WTC11 (cell line): ENCODE data around the gene MAML2. TPM values are rescaled to one million over a fixed set of nuclear protein-coding genes. Genes with fewer than 3 reads are reported as not detected.

ENCODE experiments used
- ATAC-seq: fragments of 200-7000 bp; cut with Tn5 transposase; 2 replicates; pipeline ENCODE4 v1.10.0; 2021; ENCODE audit warnings: mild to moderate bottlenecking, moderate library complexity
- CTCF ChIA-PET: fragments of 300-600 bp; sonication (Branson Sonifier 250); formaldehyde crosslinking; loops from one replicate; lab custom pipeline; 2021; ENCODE audit warnings: antibody characterized with exemption; lab: Charles Lee
- POLR2A ChIA-PET: fragments of 350-600 bp; sonication (Branson Sonifier 250); formaldehyde crosslinking; loops from one replicate; lab custom pipeline; 2021; ENCODE audit warnings: antibody characterized with exemption; lab: Charles Lee
- DNase-seq: peaks from one replicate; pipeline ENCODE4 v3.0.0; 2021; ENCODE audit warnings: low spot score
- H3K27ac Mint-ChIP-seq: 2 replicates; pipeline ENCODE4 v1.8.0; 2021; ENCODE audit warnings: mixed read lengths
- H3K27me3 Mint-ChIP-seq: 2 replicates; pipeline ENCODE4 v1.8.0; 2021; ENCODE audit warnings: low read depth, mild to moderate bottlenecking, moderate library complexity, mixed read lengths
- H3K36me3 Mint-ChIP-seq: 2 replicates; pipeline ENCODE4 v1.8.0; 2021; ENCODE audit warnings: mixed read lengths
- H3K4me1 Mint-ChIP-seq: 2 replicates; pipeline ENCODE4 v1.8.0; 2022; ENCODE audit warnings: mixed read lengths
- H3K4me3 Mint-ChIP-seq: 2 replicates; pipeline ENCODE4 v1.8.0; 2021; ENCODE audit warnings: mild to moderate bottlenecking, moderate library complexity, mixed read lengths
- H3K9me3 Mint-ChIP-seq: 2 replicates; pipeline ENCODE4 v1.8.0; 2021; ENCODE audit warnings: mixed read lengths
- CBFB ChIP-seq: sonication (generic); formaldehyde crosslinking; IDR thresholded peaks from 2 replicates; pipeline ENCODE4 v1.8.1; 2022; ENCODE audit warnings: mild to moderate bottlenecking, low read depth, missing genetic modification reagents
- ESRRA ChIP-seq: sonication (generic); formaldehyde crosslinking; IDR thresholded peaks from 2 replicates; pipeline ENCODE4 v1.8.1; 2022; ENCODE audit warnings: mild to moderate bottlenecking, missing genetic modification reagents, borderline replicate concordance
- ETV6 ChIP-seq: sonication (generic); formaldehyde crosslinking; IDR thresholded peaks from 2 replicates; pipeline ENCODE4 v1.8.1; 2022; ENCODE audit warnings: mild to moderate bottlenecking, missing genetic modification reagents
- FOXK1 ChIP-seq: sonication (generic); formaldehyde crosslinking; IDR thresholded peaks from 2 replicates; pipeline ENCODE4 v1.8.0; 2022; ENCODE audit warnings: mild to moderate bottlenecking, moderate library complexity, missing genetic modification reagents
- FOXP4 ChIP-seq: sonication (generic); formaldehyde crosslinking; IDR thresholded peaks from 2 replicates; pipeline ENCODE4 v1.8.0; 2022; ENCODE audit warnings: mild to moderate bottlenecking, missing genetic modification reagents
- GRHL2 ChIP-seq: fragments of 250-450 bp; sonication (Bioruptor Pico); IDR thresholded peaks from 2 replicates; pipeline ENCODE4 v1.8.0; 2022; ENCODE audit warnings: mild to moderate bottlenecking, moderate library complexity; ENCODE audit not compliant: insufficient replicate concordance, severe bottlenecking
- HMGA2 ChIP-seq: fragments of 250-450 bp; sonication (Bioruptor Pico); IDR thresholded peaks from 2 replicates; pipeline ENCODE4 v1.4.0; 2021; ENCODE audit warnings: mild to moderate bottlenecking, moderate library complexity
- MYBL2 ChIP-seq: sonication (generic); formaldehyde crosslinking; IDR thresholded peaks from 2 replicates; pipeline ENCODE4 v1.8.1; 2023; ENCODE audit warnings: mild to moderate bottlenecking, moderate library complexity, missing genetic modification reagents
- NR1H2 ChIP-seq: sonication (generic); formaldehyde crosslinking; IDR thresholded peaks from 2 replicates; pipeline ENCODE4 v1.9.0; 2021; ENCODE audit warnings: mild to moderate bottlenecking, moderate library complexity, missing genetic modification reagents
- OVOL2 ChIP-seq: fragments of 250-450 bp; sonication (Bioruptor Pico); IDR thresholded peaks from 2 replicates; pipeline ENCODE4 v1.9.0; 2021; ENCODE audit warnings: mild to moderate bottlenecking, borderline replicate concordance
- PREB ChIP-seq: sonication (generic); formaldehyde crosslinking; IDR thresholded peaks from 2 replicates; pipeline ENCODE4 v1.8.1; 2022; ENCODE audit warnings: mild to moderate bottlenecking, missing genetic modification reagents, moderate library complexity, borderline replicate concordance
- TEAD1 ChIP-seq: sonication (generic); formaldehyde crosslinking; IDR thresholded peaks from 2 replicates; pipeline ENCODE4 v1.8.0; 2022; ENCODE audit warnings: mild to moderate bottlenecking, missing genetic modification reagents
- TEAD4 ChIP-seq: sonication (generic); formaldehyde crosslinking; IDR thresholded peaks from 2 replicates; pipeline ENCODE4 v1.8.0; 2022; ENCODE audit warnings: mild to moderate bottlenecking, missing genetic modification reagents
- USF2 ChIP-seq: sonication (generic); formaldehyde crosslinking; IDR thresholded peaks from 2 replicates; pipeline ENCODE4 v1.8.1; 2023; ENCODE audit warnings: mild to moderate bottlenecking, missing genetic modification reagents, moderate library complexity
- ZMAT4 ChIP-seq: fragments of 250-450 bp; sonication (Bioruptor Pico); IDR thresholded peaks from 2 replicates; pipeline ENCODE4 v1.9.0; 2021; ENCODE audit warnings: mild to moderate bottlenecking
- ZNF425 ChIP-seq: fragments of 250-450 bp; sonication (Bioruptor Pico); conservative IDR thresholded peaks from 2 replicates; pipeline ENCODE4 v1.9.0; 2021; ENCODE audit warnings: mild to moderate bottlenecking
- ZNF671 ChIP-seq: fragments of 250-450 bp; sonication (Bioruptor Pico); IDR thresholded peaks from 2 replicates; pipeline ENCODE4 v1.8.0; 2021; ENCODE audit warnings: mild to moderate bottlenecking
- ZSCAN18 ChIP-seq: fragments of 250-450 bp; sonication (Bioruptor Pico); IDR thresholded peaks from 2 replicates; pipeline ENCODE4 v2.1.2; 2022; ENCODE audit warnings: mild to moderate bottlenecking, moderate library complexity
- total RNA-seq: library from RNA; stranded (reverse); gene quantifications from 3 replicates; pipeline ENCODE4 v1.2.3, GENCODE V29; 2021

MAML2 gene
- total RNA-seq, 1 experiment from 2014 or later = 8.1 TPM

GRCh38 chr11:96037405-96037949 lies 305.5 kb downstream of the MAML2 start:
- DNase-seq (no peak), ATAC-seq (peak; percentile 73)
- POLR2A ChIA-PET = no interaction called here
- Mint-ChIP-seq H3K27ac (peak overlapping the region; percentile 27; the same call in 1 of the 2 replicates), H3K27me3 (no peaks in the 10 kb centered on the region; the same call in 1 of the 2 replicates), H3K4me1 (peaks cover 21% of the 10 kb centered on the region), H3K4me3 (no peak overlapping the region), H3K36me3 (no peaks in the 10 kb centered on the region), H3K9me3 (no peaks in the 10 kb centered on the region)
- CTCF ChIA-PET = interaction anchor here (0.9 to 3.6 kb wide), 3 partner anchors 18 to 356 kb away, joined by 3 to 9 read pairs (median 8); partner anchors contain the start of gene MAML2
- TF ChIP-seq CBFB (CRISPR knock-in tag) (no peak), PREB (CRISPR knock-in tag) (no peak), NR1H2 (no peak)

GRCh38 chr11:96036863-96037262 lies 306.1 kb downstream of the MAML2 start:
- ChIA-PET CTCF (interaction anchor here (1.6 to 3.6 kb wide), 2 partner anchors 19 to 306 kb away, joined by 8 to 9 read pairs; partner anchors contain the start of gene MAML2), POLR2A (no interaction called here)
- Mint-ChIP-seq H3K36me3 (no peaks in the 10 kb centered on the region), H3K27ac (no peak overlapping the region), H3K4me1 (peaks cover 21% of the 10 kb centered on the region), H3K9me3 (no peaks in the 10 kb centered on the region), H3K4me3 (no peak overlapping the region), H3K27me3 (no peaks in the 10 kb centered on the region)
- TF ChIP-seq GRHL2 (CRISPR knock-in tag) (no peak), OVOL2 (CRISPR knock-in tag) (no peak), FOXK1 (CRISPR knock-in tag) (no peak), TEAD1 (CRISPR knock-in tag) (no peak), ESRRA (CRISPR knock-in tag) (no peak), ZNF425 (CRISPR knock-in tag) (no peak), NR1H2 (no peak), MYBL2 (no peak), ZNF671 (CRISPR knock-in tag) (no peak), ZSCAN18 (no peak), FOXP4 (CRISPR knock-in tag) (no peak), ETV6 (no peak), TEAD4 (CRISPR knock-in tag) (no peak), USF2 (CRISPR knock-in tag) (no peak), HMGA2 (no peak), ZMAT4 (CRISPR knock-in tag) (no peak)
- ATAC-seq = no peak
- no peak for DNase-seq
